HepG2 (cell line): ENCODE data around the gene ZNF189. TPM values are rescaled to one million over a fixed set of nuclear protein-coding genes. Genes with fewer than 3 reads are reported as not detected.

Source experiments
- BHLHE40 ChIP-seq: IDR thresholded peaks from 2 replicates; pipeline ENCODE4 v1.6.1; 2011; ENCODE audit warnings: low read length, improper control_type of control experiment
- BRCA1 ChIP-seq: sonication (generic); formaldehyde crosslinking; IDR thresholded peaks from 2 replicates; pipeline ENCODE4 v1.4.0; 2020; ENCODE audit warnings: missing genetic modification reagents
- CBFB ChIP-seq: sonication (generic); formaldehyde crosslinking; IDR thresholded peaks from 2 replicates; pipeline ENCODE4 v1.4.0; 2020; ENCODE audit warnings: missing genetic modification reagents
- CHD2 ChIP-seq: IDR thresholded peaks from 2 replicates; pipeline ENCODE4 v1.6.1; 2011; ENCODE audit warnings: low read depth, low read length, improper control_type of control experiment
- DMAP1 ChIP-seq: IDR thresholded peaks from 2 replicates; pipeline ENCODE4 v1.6.1; 2016
- FOXK2 ChIP-seq: fragments of 450-650 bp; IDR thresholded peaks from 2 replicates; pipeline ENCODE4 v1.6.1; 2016
- GATAD2A ChIP-seq: IDR thresholded peaks from 2 replicates; pipeline ENCODE4 v1.6.1; 2016
- HDAC2 ChIP-seq: sonication (generic); formaldehyde crosslinking; IDR thresholded peaks from 2 replicates; pipeline ENCODE4 v1.4.0; 2020; ENCODE audit warnings: missing genetic modification reagents
- ISX ChIP-seq: sonication (generic); formaldehyde crosslinking; conservative IDR thresholded peaks from 2 replicates; pipeline ENCODE4 v1.5.0; 2020; ENCODE audit warnings: missing genetic modification reagents
- KMT2A ChIP-seq: sonication (generic); formaldehyde crosslinking; IDR thresholded peaks from 2 replicates; pipeline ENCODE4 v1.4.0; 2020; ENCODE audit warnings: missing genetic modification reagents
- MAFF ChIP-seq: IDR thresholded peaks from 2 replicates; pipeline ENCODE4 v1.6.1; 2011; ENCODE audit warnings: low read depth, low read length, improper control_type of control experiment
- MIER3 ChIP-seq: IDR thresholded peaks from 2 replicates; pipeline ENCODE4 v1.6.1; 2016; ENCODE audit warnings: missing compliant biosample characterization, borderline replicate concordance
- SMARCC2 ChIP-seq: fragments of 450-650 bp; IDR thresholded peaks from 2 replicates; pipeline ENCODE4 v1.6.1; 2017; ENCODE audit warnings: antibody characterized with exemption, mild to moderate bottlenecking
- SYNCRIP ChIP-seq: fragments of 200-400 bp; formaldehyde crosslinking; IDR thresholded peaks from 2 replicates; pipeline ENCODE4 v1.6.1; 2018; ENCODE audit warnings: mild to moderate bottlenecking, low read depth, low read length; ENCODE audit not compliant: insufficient read depth
- ZNF317 ChIP-seq: sonication (generic); formaldehyde crosslinking; IDR thresholded peaks from 2 replicates; pipeline ENCODE4 v1.5.0; 2020; ENCODE audit warnings: mild to moderate bottlenecking, missing genetic modification reagents
- ZNF547 ChIP-seq: sonication (generic); formaldehyde crosslinking; IDR thresholded peaks from 2 replicates; pipeline ENCODE4 v1.5.1; 2020; ENCODE audit warnings: mild to moderate bottlenecking, missing genetic modification reagents
- ZNF629 ChIP-seq: sonication (generic); formaldehyde crosslinking; conservative IDR thresholded peaks from 2 replicates; pipeline ENCODE4 v1.5.0; 2020; ENCODE audit warnings: missing genetic modification reagents
- ZSCAN29 ChIP-seq: sonication (generic); formaldehyde crosslinking; conservative IDR thresholded peaks from 2 replicates; pipeline ENCODE4 v1.4.0; 2020; ENCODE audit warnings: mild to moderate bottlenecking, missing genetic modification reagents
- polyA plus RNA-seq, 8 experiments: library from polyadenylated mRNA; depleted of rRNA in 3 of 8; stranded (reverse) in 7 of 8; unstranded in 1 of 8; fragments of >200 nt; fragmentation: Illumina TruSeq in 4 of 8; extraction: Trizol in 4 of 8; gene quantifications; 2 replicates each; pipeline versions ENCODE4 v1.2.1 to v1.2.3, GENCODE V29; 2011 to 2016; ENCODE audit warnings: low read depth in 4 of 8, missing spikeins in 1 of 8, mixed read lengths in 1 of 8; ENCODE audit not compliant: insufficient read depth in 1 of 8
- total RNA-seq, 5 experiments: library from RNA; depleted of rRNA; stranded (reverse); fragments of >200 nt; fragmentation: Illumina TruSeq; extraction: Trizol; gene quantifications; 2 replicates each; pipeline ENCODE4 v1.2.3, GENCODE V29; 2016; ENCODE audit warnings: low read depth in 1 of 5
- TF ChIP-seq, protein P1 (sequence below), 2 experiments: fragments of 450-650 bp in 1 of 2; sonication (generic) in 1 of 2; formaldehyde crosslinking in 1 of 2; IDR thresholded peaks; 2 replicates each; pipeline versions ENCODE4 v1.6.1 to v1.8.0; 2016 to 2022; ENCODE audit warnings: antibody characterized with exemption in 1 of 2, mild to moderate bottlenecking in 1 of 2, missing genetic modification reagents in 1 of 2
- TF ChIP-seq, protein P2 (sequence below): sonication (generic); formaldehyde crosslinking; IDR thresholded peaks from 2 replicates; pipeline ENCODE4 v1.4.0; 2020; ENCODE audit warnings: mild to moderate bottlenecking, low read depth, missing genetic modification reagents
- TF ChIP-seq, protein P3 (sequence below): IDR thresholded peaks from 2 replicates; pipeline ENCODE4 v1.6.1; 2012; ENCODE audit warnings: inconsistent platforms
- TF ChIP-seq, protein P4 (sequence below): sonication (generic); IDR thresholded peaks from 2 replicates; pipeline ENCODE4 v1.6.1; 2016; ENCODE audit warnings: low read depth, borderline replicate concordance

ZNF189 gene
- total and polyA plus RNA-seq, 2 of the 13 experiments (the other 11 are each of a cell fraction or from before 2014, with no cell fraction given): 8.4 to 50.0 TPM

DNA sequence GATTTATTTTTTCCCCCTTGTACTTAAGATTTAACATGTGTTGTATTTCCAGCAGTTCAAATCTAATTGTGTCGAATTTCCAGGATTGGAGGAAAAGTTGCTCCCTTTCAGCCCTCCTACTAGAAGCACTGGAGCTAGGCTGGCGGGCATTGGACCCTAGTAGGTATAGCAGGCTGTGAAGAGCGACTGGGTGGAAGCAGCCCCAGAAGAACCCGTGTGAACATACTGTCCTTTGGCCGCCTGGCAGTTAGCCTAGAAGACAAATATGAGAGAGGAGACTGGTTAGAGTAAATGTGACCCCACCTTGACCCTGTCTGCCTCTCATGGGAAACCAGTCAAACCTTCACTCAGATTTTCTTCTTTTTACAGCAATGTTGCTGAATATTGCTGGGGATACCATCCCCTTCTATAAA is 23.0 kb downstream of the ZNF189 start (continued):
- TF ChIP-seq, protein P1, sequence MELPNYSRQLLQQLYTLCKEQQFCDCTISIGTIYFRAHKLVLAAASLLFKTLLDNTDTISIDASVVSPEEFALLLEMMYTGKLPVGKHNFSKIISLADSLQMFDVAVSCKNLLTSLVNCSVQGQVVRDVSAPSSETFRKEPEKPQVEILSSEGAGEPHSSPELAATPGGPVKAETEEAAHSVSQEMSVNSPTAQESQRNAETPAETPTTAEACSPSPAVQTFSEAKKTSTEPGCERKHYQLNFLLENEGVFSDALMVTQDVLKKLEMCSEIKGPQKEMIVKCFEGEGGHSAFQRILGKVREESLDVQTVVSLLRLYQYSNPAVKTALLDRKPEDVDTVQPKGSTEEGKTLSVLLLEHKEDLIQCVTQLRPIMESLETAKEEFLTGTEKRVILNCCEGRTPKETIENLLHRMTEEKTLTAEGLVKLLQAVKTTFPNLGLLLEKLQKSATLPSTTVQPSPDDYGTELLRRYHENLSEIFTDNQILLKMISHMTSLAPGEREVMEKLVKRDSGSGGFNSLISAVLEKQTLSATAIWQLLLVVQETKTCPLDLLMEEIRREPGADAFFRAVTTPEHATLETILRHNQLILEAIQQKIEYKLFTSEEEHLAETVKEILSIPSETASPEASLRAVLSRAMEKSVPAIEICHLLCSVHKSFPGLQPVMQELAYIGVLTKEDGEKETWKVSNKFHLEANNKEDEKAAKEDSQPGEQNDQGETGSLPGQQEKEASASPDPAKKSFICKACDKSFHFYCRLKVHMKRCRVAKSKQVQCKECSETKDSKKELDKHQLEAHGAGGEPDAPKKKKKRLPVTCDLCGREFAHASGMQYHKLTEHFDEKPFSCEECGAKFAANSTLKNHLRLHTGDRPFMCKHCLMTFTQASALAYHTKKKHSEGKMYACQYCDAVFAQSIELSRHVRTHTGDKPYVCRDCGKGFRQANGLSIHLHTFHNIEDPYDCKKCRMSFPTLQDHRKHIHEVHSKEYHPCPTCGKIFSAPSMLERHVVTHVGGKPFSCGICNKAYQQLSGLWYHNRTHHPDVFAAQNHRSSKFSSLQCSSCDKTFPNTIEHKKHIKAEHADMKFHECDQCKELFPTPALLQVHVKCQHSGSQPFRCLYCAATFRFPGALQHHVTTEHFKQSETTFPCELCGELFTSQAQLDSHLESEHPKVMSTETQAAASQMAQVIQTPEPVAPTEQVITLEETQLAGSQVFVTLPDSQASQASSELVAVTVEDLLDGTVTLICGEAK (IDR thresholded peaks at IDR 0.05): no peak
- TF ChIP-seq, protein P1 (CRISPR knock-in tag; IDR thresholded peaks at IDR 0.05): no peak; the same call in 1 of the 2 replicates
- TF ChIP-seq ZNF629 (CRISPR knock-in tag) (no peak), BHLHE40 (no peak), CBFB (CRISPR knock-in tag) (no peak), DMAP1 (CRISPR knock-in tag) (no peak; the same call in 1 of the 2 replicates), ZNF547 (CRISPR knock-in tag) (peak; percentile 64), ISX (CRISPR knock-in tag) (no peak), MIER3 (CRISPR knock-in tag) (peak; percentile 87; the same call in 1 of the 2 replicates), BRCA1 (CRISPR knock-in tag) (no peak), GATAD2A (CRISPR knock-in tag) (peak; percentile 92), ZNF317 (CRISPR knock-in tag) (0 out of 2 replicates have a peak, but pooled peaks have one; percentile 48), KMT2A (peak; percentile 69; the same call in 1 of the 2 replicates), HDAC2 (CRISPR knock-in tag) (peak; percentile 90), FOXK2 (no peak), ZSCAN29 (0 out of 2 replicates have a peak, but pooled peaks have one; percentile 20), SYNCRIP (no peak), MAFF (no peak), SMARCC2 (no peak), CHD2 (no peak)
- TF ChIP-seq, protein P2, sequence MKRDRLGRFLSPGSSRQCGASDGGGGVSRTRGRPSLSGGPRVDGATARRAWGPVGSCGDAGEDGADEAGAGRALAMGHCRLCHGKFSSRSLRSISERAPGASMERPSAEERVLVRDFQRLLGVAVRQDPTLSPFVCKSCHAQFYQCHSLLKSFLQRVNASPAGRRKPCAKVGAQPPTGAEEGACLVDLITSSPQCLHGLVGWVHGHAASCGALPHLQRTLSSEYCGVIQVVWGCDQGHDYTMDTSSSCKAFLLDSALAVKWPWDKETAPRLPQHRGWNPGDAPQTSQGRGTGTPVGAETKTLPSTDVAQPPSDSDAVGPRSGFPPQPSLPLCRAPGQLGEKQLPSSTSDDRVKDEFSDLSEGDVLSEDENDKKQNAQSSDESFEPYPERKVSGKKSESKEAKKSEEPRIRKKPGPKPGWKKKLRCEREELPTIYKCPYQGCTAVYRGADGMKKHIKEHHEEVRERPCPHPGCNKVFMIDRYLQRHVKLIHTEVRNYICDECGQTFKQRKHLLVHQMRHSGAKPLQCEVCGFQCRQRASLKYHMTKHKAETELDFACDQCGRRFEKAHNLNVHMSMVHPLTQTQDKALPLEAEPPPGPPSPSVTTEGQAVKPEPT (CRISPR knock-in tag): no peak
- TF ChIP-seq, protein P3, sequence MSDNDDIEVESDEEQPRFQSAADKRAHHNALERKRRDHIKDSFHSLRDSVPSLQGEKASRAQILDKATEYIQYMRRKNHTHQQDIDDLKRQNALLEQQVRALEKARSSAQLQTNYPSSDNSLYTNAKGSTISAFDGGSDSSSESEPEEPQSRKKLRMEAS: peak; percentile 50
- TF ChIP-seq, protein P4, sequence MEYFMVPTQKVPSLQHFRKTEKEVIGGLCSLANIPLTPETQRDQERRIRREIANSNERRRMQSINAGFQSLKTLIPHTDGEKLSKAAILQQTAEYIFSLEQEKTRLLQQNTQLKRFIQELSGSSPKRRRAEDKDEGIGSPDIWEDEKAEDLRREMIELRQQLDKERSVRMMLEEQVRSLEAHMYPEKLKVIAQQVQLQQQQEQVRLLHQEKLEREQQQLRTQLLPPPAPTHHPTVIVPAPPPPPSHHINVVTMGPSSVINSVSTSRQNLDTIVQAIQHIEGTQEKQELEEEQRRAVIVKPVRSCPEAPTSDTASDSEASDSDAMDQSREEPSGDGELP: no peak
